MCF 10A (cell line): ENCODE measurements around the gene SH3BP1. TPM values are rescaled to one million over a fixed set of nuclear protein-coding genes. Genes with fewer than 3 reads are reported as not detected.

Experiments
- BruUV-seq: library from RNA; stranded (reverse); fragments of 400-500 nt; replicated peaks from 2 replicates; lab custom pipeline; 2021; lab: Mats Ljungman, UMichigan
- CTCF ChIA-PET: fragments of 300-600 bp; sonication (Branson Sonifier 250); formaldehyde crosslinking; extraction: SDS; loops from one replicate; lab custom pipeline; 2021; ENCODE audit warnings: antibody characterized with exemption, inconsistent platforms; lab: Yijun Ruan, JAX
- POLR2A ChIA-PET: fragments of 300-600, 350-650 bp; sonication (Branson Sonifier 250); formaldehyde crosslinking; extraction: SDS; loops from one replicate; lab custom pipeline; 2020; ENCODE audit warnings: antibody characterized with exemption, inconsistent platforms; lab: Yijun Ruan, JAX
- DNase-seq: peaks from one replicate; pipeline ENCODE4 v3.0.0-alpha.2; 2018; ENCODE audit not compliant: unreplicated experiment
- H3K27ac Mint-ChIP-seq: one replicate; pipeline ENCODE4 v1.8.0; 2022; ENCODE audit warnings: mild to moderate bottlenecking, low read depth, mixed read lengths; ENCODE audit not compliant: unreplicated experiment
- H3K27me3 Mint-ChIP-seq: one replicate; pipeline ENCODE4 v1.8.0; 2022; ENCODE audit warnings: mixed read lengths; ENCODE audit not compliant: insufficient read depth, unreplicated experiment
- H3K36me3 Mint-ChIP-seq: one replicate; pipeline ENCODE4 v1.8.0; 2022; ENCODE audit warnings: mild to moderate bottlenecking, moderate library complexity, mixed read lengths; ENCODE audit not compliant: insufficient read depth, unreplicated experiment
- H3K4me1 Mint-ChIP-seq: one replicate; pipeline ENCODE4 v1.8.0; 2022; ENCODE audit warnings: mixed read lengths; ENCODE audit not compliant: insufficient read depth, unreplicated experiment
- H3K4me3 Mint-ChIP-seq: one replicate; pipeline ENCODE4 v1.8.0; 2022; ENCODE audit warnings: mild to moderate bottlenecking, moderate library complexity, mixed read lengths; ENCODE audit not compliant: unreplicated experiment
- H3K9me3 Mint-ChIP-seq: one replicate; pipeline ENCODE4 v1.8.0; 2022; ENCODE audit warnings: mixed read lengths; ENCODE audit not compliant: unreplicated experiment
- CTCF ChIP-seq: fragments of 200-600 bp; IDR thresholded peaks from one replicate; pipeline ENCODE4 v1.8.0; 2022; ENCODE audit warnings: antibody characterized with exemption, mild to moderate bottlenecking; ENCODE audit not compliant: unreplicated experiment
- intact Hi-C: fragments of 100-400 bp; cut with micrococcal nuclease; formaldehyde crosslinking; loops from 2 replicates; pipeline ENCODE4 v1.14.1; 2022
- total RNA-seq: library from RNA; stranded (reverse); gene quantifications from 2 replicates; pipeline ENCODE4 v1.2.3, GENCODE V29; 2022

Gene SH3BP1
- total RNA-seq, 1 experiment from 2014 or later, result 1.5 TPM

DNA sequence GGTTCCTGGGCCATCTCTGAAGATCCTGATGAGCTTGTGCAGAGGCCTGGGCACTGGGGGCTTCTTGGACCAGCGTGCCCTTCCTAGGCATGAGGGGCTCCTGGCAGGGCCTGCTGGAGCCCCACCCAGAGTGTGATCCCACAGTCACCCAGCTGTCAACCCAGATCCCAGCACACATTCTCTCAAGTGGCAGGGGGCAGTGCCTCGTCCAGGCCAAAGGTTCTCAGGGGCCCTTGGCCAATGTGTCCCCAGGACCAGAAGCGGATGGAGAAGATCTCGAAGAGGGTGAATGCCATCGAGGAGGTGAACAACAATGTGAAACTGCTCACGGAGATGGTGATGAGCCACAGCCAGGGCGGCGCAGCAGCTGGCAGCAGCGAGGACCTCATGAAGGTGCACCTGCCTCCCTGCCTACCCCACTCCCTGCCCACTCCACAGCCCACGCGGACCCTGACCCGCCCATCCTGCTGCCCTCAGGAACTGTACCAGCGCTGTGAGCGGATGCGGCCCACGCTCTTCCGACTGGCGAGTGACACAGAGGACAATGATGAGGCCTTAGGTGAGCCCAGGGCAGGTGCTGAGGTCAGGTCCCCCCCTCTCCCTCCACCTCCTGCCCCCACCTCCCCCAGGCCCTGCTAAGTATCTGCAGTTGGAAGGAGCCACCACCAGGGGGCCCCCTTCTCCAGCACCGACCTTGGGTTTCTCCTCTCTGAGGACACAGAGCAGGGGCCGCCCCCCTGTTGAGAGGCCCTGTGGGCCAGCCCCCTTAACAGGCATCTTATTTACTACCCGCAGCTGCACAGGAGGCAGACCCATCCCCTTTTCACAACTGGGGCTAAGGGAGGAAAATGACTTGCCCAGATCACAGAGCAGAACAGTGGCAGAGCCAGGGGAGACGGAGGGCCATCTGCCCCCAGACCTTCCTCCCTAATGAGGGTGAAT, 16.1 kb upstream of the SH3BP1 start:
- POLR2A ChIA-PET, result no interaction called here
- Mint-ChIP-seq H3K27me3 (no peaks in the 10 kb centered on the region), H3K4me1 (no peaks in the 10 kb centered on the region), H3K27ac (no peak overlapping the region), H3K36me3 (peaks cover 40% of the 10 kb centered on the region), H3K9me3 (no peaks in the 10 kb centered on the region), H3K4me3 (no peak overlapping the region)
- BruUV-seq, result no TSS peak
- DNase-seq, result peak; percentile 63
- peak; percentile 70 for TF ChIP-seq CTCF
- CTCF ChIA-PET, result interaction anchor here (0.6 to 1.9 kb wide), 16 partner anchors 9 to 879 kb away, joined by 3 to 15 read pairs (median 4); a partner anchor contains a TSS
- intact Hi-C loops, result loop anchor here (1.0 kb wide), 2 partner anchors 58 to 168 kb away; no protein-coding TSS in a partner anchor

- TF ChIP-seq CTCF, result no peak
- Mint-ChIP-seq H3K9me3 (no peaks in the 10 kb centered on the region), H3K4me1 (no peaks in the 10 kb centered on the region), H3K27ac (no peak overlapping the region), H3K36me3 (peaks cover 33% of the 10 kb centered on the region), H3K4me3 (no peak overlapping the region), H3K27me3 (no peaks in the 10 kb centered on the region)
- intact Hi-C loops, result no loop called here
- no TSS peak for BruUV-seq
- DNase-seq, result peak; percentile 65
- ChIA-PET POLR2A (no interaction called here), CTCF (interaction anchor here (0.6 to 1.9 kb wide), 10 partner anchors 9 to 879 kb away, joined by 3 to 15 read pairs (median 3); a partner anchor contains a TSS)
Measured at GRCh38 chr22:37624017-37624365, 15.5 kb upstream of the SH3BP1 start.

DNA sequence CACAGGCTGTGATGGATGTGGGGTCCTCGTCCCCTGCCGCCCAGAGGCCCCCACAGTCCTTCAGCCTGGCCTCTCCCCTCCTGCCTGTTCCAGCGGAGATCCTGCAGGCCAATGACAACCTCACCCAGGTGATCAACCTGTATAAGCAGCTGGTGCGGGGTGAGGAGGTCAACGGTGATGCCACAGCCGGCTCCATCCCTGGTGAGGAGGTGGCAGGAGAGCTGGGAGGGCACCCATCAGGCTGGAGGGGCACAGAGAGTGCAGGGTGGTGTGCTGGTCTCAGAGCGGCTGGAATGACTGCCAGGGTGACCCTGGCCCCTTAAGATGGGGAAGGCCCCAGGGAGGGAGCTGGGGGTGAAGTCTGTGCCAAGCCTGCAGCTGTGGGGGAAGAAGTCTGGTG, 14.6 kb upstream of the SH3BP1 start:
- ChIA-PET POLR2A (no interaction called here), CTCF (interaction anchor here (0.6 to 10.9 kb wide), 10 partner anchors 9 to 647 kb away, joined by 3 to 112 read pairs (median 4); no protein-coding TSS in a partner anchor)
- Mint-ChIP-seq H3K36me3 (peaks cover 25% of the 10 kb centered on the region), H3K27ac (no peak overlapping the region), H3K27me3 (no peaks in the 10 kb centered on the region), H3K4me1 (no peaks in the 10 kb centered on the region), H3K4me3 (no peak overlapping the region), H3K9me3 (no peaks in the 10 kb centered on the region)
- no peak for DNase-seq
- TF ChIP-seq CTCF, result no peak
- BruUV-seq, result no TSS peak
- intact Hi-C loops, result no loop called here

GRCh38 chr22:37625737-37626136, 13.7 kb upstream of the SH3BP1 start:
- Mint-ChIP-seq H3K27ac (no peak overlapping the region), H3K27me3 (no peaks in the 10 kb centered on the region), H3K9me3 (no peaks in the 10 kb centered on the region), H3K4me3 (no peak overlapping the region), H3K36me3 (peaks cover 19% of the 10 kb centered on the region), H3K4me1 (no peaks in the 10 kb centered on the region)
- ChIA-PET POLR2A (interaction anchor here (0.6 kb wide), 1 partner anchor 232 kb away, joined by 4 read pairs; no protein-coding TSS in a partner anchor), CTCF (interaction anchor here (0.7 to 10.9 kb wide), 6 partner anchors 11 to 56 kb away, joined by 3 to 112 read pairs (median 4); partner anchors contain the start of gene SH3BP1)
- no peak for DNase-seq
- no peak for TF ChIP-seq CTCF
- BruUV-seq, result no TSS peak
- intact Hi-C loops, result no loop called here
